Measurements from ENCODE around the gene NLRP6. TPM values are rescaled to one million over a fixed set of nuclear protein-coding genes. Genes with fewer than 3 reads are reported as not detected.

Gene NLRP6
- total RNA-seq, 1 experiment from 2014 or later: not detected

GRCh38 chr11:272195-272930 lies 5.8 kb upstream of the NLRP6 start:
- BruUV-seq (replicated peaks): no TSS peak
- intact Hi-C loops (cut with micrococcal nuclease; ENCODE audit: unreplicated experiment): no loop called here

GRCh38 chr11:272931-273198 lies 5.3 kb upstream of the NLRP6 start:
- H3K4me3 ChIP-seq: no peak overlapping the region
- H3K9me3 ChIP-seq (ENCODE audit: insufficient read depth, low read depth): no peaks in the 10 kb centered on the region
- H3K36me3 ChIP-seq (ENCODE audit: low read depth): no peaks in the 10 kb centered on the region
- intact Hi-C loops (cut with micrococcal nuclease; ENCODE audit: unreplicated experiment): no loop called here
- H4K20me1 ChIP-seq (ENCODE audit: insufficient read depth): no peaks in the 10 kb centered on the region
- H3K27ac ChIP-seq: no peak overlapping the region
- no peaks in the 10 kb centered on the region for H3K27me3 ChIP-seq (ENCODE audit: insufficient read depth, low read depth)
- no peaks in the 10 kb centered on the region for H3K4me1 ChIP-seq (replicated peaks; ENCODE audit: insufficient read depth)
- no peak overlapping the region for H3K4me2 ChIP-seq
- no peaks in the 10 kb centered on the region for H3K9me2 ChIP-seq (ENCODE audit: insufficient read depth)
- POLR2A ChIA-PET (ENCODE audit: unreplicated experiment): no interaction called here
- H3K79me2 ChIP-seq (ENCODE audit: low read depth): no peaks in the 10 kb centered on the region
- no peak overlapping the region for H2AFZ ChIP-seq
- BruUV-seq (replicated peaks): no TSS peak
- CTCF ChIA-PET: no interaction called here
- TF ChIP-seq CTCF (conservative IDR thresholded peaks at IDR 0.05) (no peak), EZH2 (IDR thresholded peaks at IDR 0.05; ENCODE audit: low read depth) (no peak)
- no peak for DNase-seq
- H3F3A ChIP-seq (ENCODE audit: insufficient read depth, low read depth): no peaks in the 10 kb centered on the region

More at GRCh38 chr11:272195-272930, 5.8 kb upstream of the NLRP6 start:
- H3K4me2 ChIP-seq: no peak overlapping the region
- no peaks in the 10 kb centered on the region for H3K79me2 ChIP-seq (ENCODE audit: low read depth)
- POLR2A ChIA-PET (ENCODE audit: unreplicated experiment): no interaction called here
- no peaks in the 10 kb centered on the region for H3F3A ChIP-seq (ENCODE audit: insufficient read depth, low read depth)
- no peak overlapping the region for H2AFZ ChIP-seq
- no peaks in the 10 kb centered on the region for H3K36me3 ChIP-seq (ENCODE audit: low read depth)
- TF ChIP-seq EZH2 (IDR thresholded peaks at IDR 0.05; ENCODE audit: low read depth): no peak
- no peak for TF ChIP-seq CTCF (conservative IDR thresholded peaks at IDR 0.05)
- H4K20me1 ChIP-seq (ENCODE audit: insufficient read depth): no peaks in the 10 kb centered on the region
- H3K4me3 ChIP-seq: no peak overlapping the region
- DNase-seq: no peak
- no peaks in the 10 kb centered on the region for H3K27me3 ChIP-seq (ENCODE audit: insufficient read depth, low read depth)
- no peaks in the 10 kb centered on the region for H3K9me2 ChIP-seq (ENCODE audit: insufficient read depth)
- H3K27ac ChIP-seq: no peak overlapping the region
- no peaks in the 10 kb centered on the region for H3K4me1 ChIP-seq (replicated peaks; ENCODE audit: insufficient read depth)
- no peaks in the 10 kb centered on the region for H3K9me3 ChIP-seq (ENCODE audit: insufficient read depth, low read depth)
- CTCF ChIA-PET: no interaction called here

- intact Hi-C loops (cut with micrococcal nuclease; ENCODE audit: unreplicated experiment): no loop called here
- H3K4me3 ChIP-seq: no peak overlapping the region
- no peak overlapping the region for H2AFZ ChIP-seq
- H3K79me2 ChIP-seq (ENCODE audit: low read depth): no peaks in the 10 kb centered on the region
- no TSS peak for BruUV-seq (replicated peaks)
- H3K4me1 ChIP-seq (replicated peaks; ENCODE audit: insufficient read depth): no peaks in the 10 kb centered on the region
- H3F3A ChIP-seq (ENCODE audit: insufficient read depth, low read depth): no peaks in the 10 kb centered on the region
- H3K36me3 ChIP-seq (ENCODE audit: low read depth): no peaks in the 10 kb centered on the region
- no peaks in the 10 kb centered on the region for H3K9me2 ChIP-seq (ENCODE audit: insufficient read depth)
- H3K27me3 ChIP-seq (ENCODE audit: insufficient read depth, low read depth): no peaks in the 10 kb centered on the region
- no peak overlapping the region for H3K27ac ChIP-seq
- TF ChIP-seq EZH2 (IDR thresholded peaks at IDR 0.05; ENCODE audit: low read depth) (no peak), CTCF (conservative IDR thresholded peaks at IDR 0.05) (no peak)
- DNase-seq: no peak
- no peaks in the 10 kb centered on the region for H3K9me3 ChIP-seq (ENCODE audit: insufficient read depth, low read depth)
- ChIA-PET CTCF (no interaction called here), POLR2A (ENCODE audit: unreplicated experiment) (no interaction called here)
- no peak overlapping the region for H3K4me2 ChIP-seq
- no peaks in the 10 kb centered on the region for H4K20me1 ChIP-seq (ENCODE audit: insufficient read depth)
Observed at GRCh38 chr11:276219-276618, 2.0 kb upstream of the NLRP6 start.

Data from PC-9 (cell line).